ENCODE results near the gene SNAPC5. TPM values are rescaled to one million over a fixed set of nuclear protein-coding genes. Genes with fewer than 3 reads are reported as not detected.

The SNAPC5 gene
- total and polyA plus RNA-seq, 2 of the 8 experiments (the other 6 are each of a cell fraction or from before 2014, with no cell fraction given): 18.7 to 23.1 TPM

DNA sequence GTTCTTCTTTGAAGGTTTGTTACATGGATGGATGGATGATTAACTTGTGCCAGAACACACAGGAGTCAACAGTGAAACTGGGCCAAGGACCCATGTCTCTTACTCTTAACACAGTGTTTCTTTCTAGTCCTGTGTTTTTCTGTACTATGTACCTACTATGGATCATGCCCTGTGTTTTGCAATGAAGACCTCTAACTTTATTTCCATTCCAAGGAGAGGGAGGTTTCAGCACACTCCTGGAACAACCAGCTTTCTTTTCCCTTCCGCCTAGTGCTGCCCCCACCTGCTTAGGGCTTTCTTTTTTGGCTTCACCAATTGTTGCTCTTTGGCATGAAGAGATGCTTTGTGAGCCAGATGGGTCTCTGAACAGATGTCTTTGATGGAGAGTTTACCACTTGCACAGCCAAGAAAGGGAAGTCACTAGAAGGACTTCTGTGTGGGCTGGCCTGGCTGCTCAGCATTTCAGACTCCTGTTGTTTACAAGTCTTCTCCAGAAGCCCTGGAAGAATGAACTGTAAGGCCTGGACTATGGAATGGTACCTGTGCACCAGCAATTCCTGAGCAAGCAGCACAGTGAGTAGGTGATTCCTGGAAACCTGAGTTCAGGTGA is 44.5 kb downstream of the SNAPC5 start (continued):
- TF ChIP-seq, protein P1, sequence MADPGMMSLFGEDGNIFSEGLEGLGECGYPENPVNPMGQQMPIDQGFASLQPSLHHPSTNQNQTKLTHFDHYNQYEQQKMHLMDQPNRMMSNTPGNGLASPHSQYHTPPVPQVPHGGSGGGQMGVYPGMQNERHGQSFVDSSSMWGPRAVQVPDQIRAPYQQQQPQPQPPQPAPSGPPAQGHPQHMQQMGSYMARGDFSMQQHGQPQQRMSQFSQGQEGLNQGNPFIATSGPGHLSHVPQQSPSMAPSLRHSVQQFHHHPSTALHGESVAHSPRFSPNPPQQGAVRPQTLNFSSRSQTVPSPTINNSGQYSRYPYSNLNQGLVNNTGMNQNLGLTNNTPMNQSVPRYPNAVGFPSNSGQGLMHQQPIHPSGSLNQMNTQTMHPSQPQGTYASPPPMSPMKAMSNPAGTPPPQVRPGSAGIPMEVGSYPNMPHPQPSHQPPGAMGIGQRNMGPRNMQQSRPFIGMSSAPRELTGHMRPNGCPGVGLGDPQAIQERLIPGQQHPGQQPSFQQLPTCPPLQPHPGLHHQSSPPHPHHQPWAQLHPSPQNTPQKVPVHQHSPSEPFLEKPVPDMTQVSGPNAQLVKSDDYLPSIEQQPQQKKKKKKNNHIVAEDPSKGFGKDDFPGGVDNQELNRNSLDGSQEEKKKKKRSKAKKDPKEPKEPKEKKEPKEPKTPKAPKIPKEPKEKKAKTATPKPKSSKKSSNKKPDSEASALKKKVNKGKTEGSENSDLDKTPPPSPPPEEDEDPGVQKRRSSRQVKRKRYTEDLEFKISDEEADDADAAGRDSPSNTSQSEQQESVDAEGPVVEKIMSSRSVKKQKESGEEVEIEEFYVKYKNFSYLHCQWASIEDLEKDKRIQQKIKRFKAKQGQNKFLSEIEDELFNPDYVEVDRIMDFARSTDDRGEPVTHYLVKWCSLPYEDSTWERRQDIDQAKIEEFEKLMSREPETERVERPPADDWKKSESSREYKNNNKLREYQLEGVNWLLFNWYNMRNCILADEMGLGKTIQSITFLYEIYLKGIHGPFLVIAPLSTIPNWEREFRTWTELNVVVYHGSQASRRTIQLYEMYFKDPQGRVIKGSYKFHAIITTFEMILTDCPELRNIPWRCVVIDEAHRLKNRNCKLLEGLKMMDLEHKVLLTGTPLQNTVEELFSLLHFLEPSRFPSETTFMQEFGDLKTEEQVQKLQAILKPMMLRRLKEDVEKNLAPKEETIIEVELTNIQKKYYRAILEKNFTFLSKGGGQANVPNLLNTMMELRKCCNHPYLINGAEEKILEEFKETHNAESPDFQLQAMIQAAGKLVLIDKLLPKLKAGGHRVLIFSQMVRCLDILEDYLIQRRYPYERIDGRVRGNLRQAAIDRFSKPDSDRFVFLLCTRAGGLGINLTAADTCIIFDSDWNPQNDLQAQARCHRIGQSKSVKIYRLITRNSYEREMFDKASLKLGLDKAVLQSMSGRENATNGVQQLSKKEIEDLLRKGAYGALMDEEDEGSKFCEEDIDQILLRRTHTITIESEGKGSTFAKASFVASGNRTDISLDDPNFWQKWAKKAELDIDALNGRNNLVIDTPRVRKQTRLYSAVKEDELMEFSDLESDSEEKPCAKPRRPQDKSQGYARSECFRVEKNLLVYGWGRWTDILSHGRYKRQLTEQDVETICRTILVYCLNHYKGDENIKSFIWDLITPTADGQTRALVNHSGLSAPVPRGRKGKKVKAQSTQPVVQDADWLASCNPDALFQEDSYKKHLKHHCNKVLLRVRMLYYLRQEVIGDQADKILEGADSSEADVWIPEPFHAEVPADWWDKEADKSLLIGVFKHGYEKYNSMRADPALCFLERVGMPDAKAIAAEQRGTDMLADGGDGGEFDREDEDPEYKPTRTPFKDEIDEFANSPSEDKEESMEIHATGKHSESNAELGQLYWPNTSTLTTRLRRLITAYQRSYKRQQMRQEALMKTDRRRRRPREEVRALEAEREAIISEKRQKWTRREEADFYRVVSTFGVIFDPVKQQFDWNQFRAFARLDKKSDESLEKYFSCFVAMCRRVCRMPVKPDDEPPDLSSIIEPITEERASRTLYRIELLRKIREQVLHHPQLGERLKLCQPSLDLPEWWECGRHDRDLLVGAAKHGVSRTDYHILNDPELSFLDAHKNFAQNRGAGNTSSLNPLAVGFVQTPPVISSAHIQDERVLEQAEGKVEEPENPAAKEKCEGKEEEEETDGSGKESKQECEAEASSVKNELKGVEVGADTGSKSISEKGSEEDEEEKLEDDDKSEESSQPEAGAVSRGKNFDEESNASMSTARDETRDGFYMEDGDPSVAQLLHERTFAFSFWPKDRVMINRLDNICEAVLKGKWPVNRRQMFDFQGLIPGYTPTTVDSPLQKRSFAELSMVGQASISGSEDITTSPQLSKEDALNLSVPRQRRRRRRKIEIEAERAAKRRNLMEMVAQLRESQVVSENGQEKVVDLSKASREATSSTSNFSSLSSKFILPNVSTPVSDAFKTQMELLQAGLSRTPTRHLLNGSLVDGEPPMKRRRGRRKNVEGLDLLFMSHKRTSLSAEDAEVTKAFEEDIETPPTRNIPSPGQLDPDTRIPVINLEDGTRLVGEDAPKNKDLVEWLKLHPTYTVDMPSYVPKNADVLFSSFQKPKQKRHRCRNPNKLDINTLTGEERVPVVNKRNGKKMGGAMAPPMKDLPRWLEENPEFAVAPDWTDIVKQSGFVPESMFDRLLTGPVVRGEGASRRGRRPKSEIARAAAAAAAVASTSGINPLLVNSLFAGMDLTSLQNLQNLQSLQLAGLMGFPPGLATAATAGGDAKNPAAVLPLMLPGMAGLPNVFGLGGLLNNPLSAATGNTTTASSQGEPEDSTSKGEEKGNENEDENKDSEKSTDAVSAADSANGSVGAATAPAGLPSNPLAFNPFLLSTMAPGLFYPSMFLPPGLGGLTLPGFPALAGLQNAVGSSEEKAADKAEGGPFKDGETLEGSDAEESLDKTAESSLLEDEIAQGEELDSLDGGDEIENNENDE (IDR thresholded peaks at IDR 0.05; ENCODE audit: insufficient replicate concordance, low read length): no peak
- TF ChIP-seq GABPA (IDR thresholded peaks at IDR 0.05; ENCODE audit: borderline replicate concordance, insufficient read depth, low read length): no peak
- TF ChIP-seq RXRA (IDR thresholded peaks at IDR 0.05; ENCODE audit: insufficient read depth, low read depth, low read length): no peak
- TF ChIP-seq TBP (IDR thresholded peaks at IDR 0.05; ENCODE audit: low read depth, low read length): no peak
- TF ChIP-seq KDM1A (IDR thresholded peaks at IDR 0.05; ENCODE audit: borderline replicate concordance, low read length): no peak
- no peak for TF ChIP-seq POLR2A (IDR thresholded peaks at IDR 0.05; ENCODE audit: control extremely low read depth in 1 of 2, low read depth in 2 of 2, low read length in 2 of 2)
- TF ChIP-seq POLR2AphosphoS5 (IDR thresholded peaks at IDR 0.05; ENCODE audit: low read depth, low read length): no peak
- TF ChIP-seq ZNF274 (IDR thresholded peaks at IDR 0.05; ENCODE audit: borderline replicate concordance, extremely low read depth, low read length): no peak
